H1 (cell line): ENCODE data around the gene ARFGAP3. TPM values are rescaled to one million over a fixed set of nuclear protein-coding genes. Genes with fewer than 3 reads are reported as not detected.

Experiments
- CTCF ChIA-PET: fragments of 300-600 bp; sonication (Branson Sonifier 250); formaldehyde crosslinking; loops from one replicate; lab custom pipeline; 2021; ENCODE audit not compliant: partially characterized antibody; lab: Charles Lee
- POLR2A ChIA-PET: fragments of 300-600 bp; sonication (Branson Sonifier 250); formaldehyde crosslinking; loops from one replicate; lab custom pipeline; 2021; ENCODE audit warnings: inconsistent platforms; ENCODE audit not compliant: partially characterized antibody; lab: Charles Lee
- DNase-seq, 2 experiments: peaks; one replicate each; pipeline versions ENCODE4 v3.0.0 to v3.0.0-alpha.2; 2010 to 2022; ENCODE audit warnings: low spot score in 2 of 2, low read depth in 1 of 2, mixed read lengths in 1 of 2
- FAIRE-seq: peaks from 2 replicates; lab custom pipeline; 2011; peaks lifted over from hg19 to GRCh38; lab: Jason Lieb, UNC
- H2AFZ ChIP-seq: 2 replicates; pipeline ENCODE4 v1.8.1; 2012; ENCODE audit warnings: low read length, inconsistent platforms
- H2AK5ac ChIP-seq: 2 replicates; pipeline ENCODE4 v1.6.1; 2013; ENCODE audit warnings: low read depth, low read length
- H2BK120ac ChIP-seq: replicated peaks from 2 replicates; pipeline ENCODE3; 2013; ENCODE audit warnings: low read depth, low read length, inconsistent platforms
- H2BK12ac ChIP-seq: 2 replicates; pipeline ENCODE4 v1.6.1; 2013; ENCODE audit warnings: low read depth, low read length
- H2BK15ac ChIP-seq: 2 replicates; pipeline ENCODE4 v1.6.1; 2013; ENCODE audit warnings: low read length
- H2BK20ac ChIP-seq: 2 replicates; pipeline ENCODE4 v1.6.1; 2013; ENCODE audit warnings: low read length
- H2BK5ac ChIP-seq: 2 replicates; pipeline ENCODE4 v1.6.1; 2013; ENCODE audit warnings: low read depth, low read length
- H3K14ac ChIP-seq: 2 replicates; pipeline ENCODE4 v1.6.1; 2013; ENCODE audit warnings: inconsistent platforms; ENCODE audit not compliant: insufficient read length
- H3K18ac ChIP-seq: 2 replicates; pipeline ENCODE4 v1.6.1; 2013; ENCODE audit warnings: low read length; ENCODE audit errors: extremely low read depth
- H3K23ac ChIP-seq: 2 replicates; pipeline ENCODE4 v1.6.1; 2013; ENCODE audit warnings: inconsistent platforms; ENCODE audit not compliant: insufficient read length
- H3K23me2 ChIP-seq: 2 replicates; pipeline ENCODE4 v1.6.1; 2013; ENCODE audit warnings: low read depth, low read length
- H3K27ac ChIP-seq: 2 replicates; pipeline ENCODE4 v1.6.1; 2011; ENCODE audit warnings: low read depth, low read length, inconsistent platforms
- H3K27me3 ChIP-seq, 4 experiments: replicated peaks in 1 of 4; 1 replicate in 1 of 4; 2 replicates in 3 of 4; pipeline versions ENCODE4 v1.6.1 to v1.8.1; 2011 to 2013; ENCODE audit warnings: low read length in 3 of 4, mild to moderate bottlenecking in 3 of 4, inconsistent platforms in 2 of 4, mixed read lengths in 2 of 4, moderate library complexity in 1 of 4; ENCODE audit not compliant: control insufficient read depth in 3 of 4, insufficient read depth in 3 of 4; ENCODE audit errors: extremely low read depth in 1 of 4
- H3K36me3 ChIP-seq, 4 experiments: 2 replicates each; pipeline versions ENCODE4 v1.6.1 to v1.8.1; 2011 to 2013; ENCODE audit warnings: mild to moderate bottlenecking in 4 of 4, low read length in 3 of 4, moderate library complexity in 2 of 4, control low read depth in 1 of 4, inconsistent platforms in 1 of 4; ENCODE audit not compliant: insufficient read depth in 4 of 4, control insufficient read depth in 2 of 4
- H3K4ac ChIP-seq: replicated peaks from 2 replicates; pipeline ENCODE3; 2013; ENCODE audit warnings: low read length, low read depth, mixed read lengths, inconsistent platforms; ENCODE audit not compliant: insufficient read length
- H3K4me1 ChIP-seq, 4 experiments: replicated peaks in 1 of 4; 1 replicate in 1 of 4; 2 replicates in 3 of 4; pipeline versions ENCODE4 v1.6.1 to v1.8.1; 2011 to 2013; ENCODE audit warnings: low read length in 3 of 4, inconsistent platforms in 2 of 4, mixed read lengths in 1 of 4; ENCODE audit not compliant: insufficient read depth in 4 of 4, control insufficient read depth in 3 of 4
- H3K4me2 ChIP-seq, 2 experiments: 2 replicates each; pipeline versions ENCODE4 v1.6.1 to v1.8.1; 2011 to 2013; ENCODE audit warnings: low read depth in 2 of 2, low read length in 2 of 2, control low read depth in 1 of 2, inconsistent platforms in 1 of 2, mild to moderate bottlenecking in 1 of 2; ENCODE audit not compliant: insufficient read depth in 1 of 2
- H3K4me3 ChIP-seq, 4 experiments: fragments of 200-600, 300-600 bp in 1 of 4; sonication (generic), shearing (Covaris generic), sonication (Bioruptor Twin) in 1 of 4; 2 replicates each; pipeline versions ENCODE4 v1.5.1 to v1.8.1; 2011 to 2016; ENCODE audit warnings: low read length in 4 of 4, low read depth in 3 of 4, control low read depth in 2 of 4, inconsistent platforms in 2 of 4, mild to moderate bottlenecking in 2 of 4, mixed read lengths in 1 of 4, moderate library complexity in 1 of 4; ENCODE audit not compliant: insufficient read depth in 2 of 4; ENCODE audit errors: extremely low read depth in 1 of 4
- H3K56ac ChIP-seq: replicated peaks from 2 replicates; pipeline ENCODE3; 2013; ENCODE audit warnings: low read depth, mild to moderate bottlenecking, mixed read lengths, low read length, inconsistent platforms; ENCODE audit not compliant: insufficient read length
- H3K79me1 ChIP-seq: 2 replicates; pipeline ENCODE4 v1.6.1; 2013; ENCODE audit warnings: low read depth, low read length, control low read depth
- H3K79me2 ChIP-seq, 2 experiments: 2 replicates each; pipeline versions ENCODE4 v1.6.1 to v1.8.1; 2012 to 2013; ENCODE audit warnings: low read length in 2 of 2, mild to moderate bottlenecking in 2 of 2, inconsistent platforms in 1 of 2; ENCODE audit not compliant: insufficient read depth in 2 of 2, control insufficient read depth in 1 of 2
- H3K9ac ChIP-seq, 4 experiments: replicated peaks in 1 of 4; 1 replicate in 1 of 4; 2 replicates in 3 of 4; pipeline versions ENCODE4 v1.6.1 to v1.8.1; 2011 to 2013; ENCODE audit warnings: low read depth in 3 of 4, low read length in 3 of 4, control low read depth in 2 of 4, mild to moderate bottlenecking in 2 of 4, moderate library complexity in 2 of 4, inconsistent platforms in 1 of 4; ENCODE audit errors: extremely low read depth in 1 of 4
- H3K9me3 ChIP-seq, 2 experiments: 2 replicates each; pipeline versions ENCODE4 v1.6.1 to v1.8.1; 2012 to 2013; ENCODE audit warnings: mild to moderate bottlenecking in 2 of 2, moderate library complexity in 2 of 2, control low read depth in 1 of 2, inconsistent platforms in 1 of 2, low read depth in 1 of 2, low read length in 1 of 2, mixed read lengths in 1 of 2; ENCODE audit not compliant: insufficient read depth in 2 of 2
- H4K20me1 ChIP-seq, 2 experiments: replicated peaks in 1 of 2; 2 replicates each; pipeline versions ENCODE3 to v1.8.1; 2011 to 2013; ENCODE audit warnings: inconsistent platforms in 2 of 2, low read length in 2 of 2, mild to moderate bottlenecking in 1 of 2; ENCODE audit not compliant: insufficient read depth in 2 of 2, control insufficient read depth in 1 of 2
- H4K5ac ChIP-seq: 2 replicates; pipeline ENCODE4 v1.6.1; 2013; ENCODE audit warnings: low read length, low read depth, mixed read lengths, inconsistent platforms; ENCODE audit not compliant: insufficient read length
- H4K8ac ChIP-seq: 2 replicates; pipeline ENCODE4 v1.8.0; 2013; ENCODE audit warnings: mild to moderate bottlenecking, moderate library complexity, low read length, inconsistent platforms; ENCODE audit not compliant: insufficient read depth; ENCODE audit errors: extremely low read depth
- H4K91ac ChIP-seq: replicated peaks from 2 replicates; pipeline ENCODE3; 2013; ENCODE audit warnings: low read length, mixed read lengths, inconsistent platforms; ENCODE audit not compliant: insufficient read length
- BACH1 ChIP-seq: IDR thresholded peaks from 2 replicates; pipeline ENCODE4 v1.6.1; 2012; ENCODE audit warnings: low read length, improper control_type of control experiment
- CEBPB ChIP-seq: IDR thresholded peaks from 2 replicates; pipeline ENCODE4 v1.6.1; 2012; ENCODE audit warnings: low read depth, low read length
- CTBP2 ChIP-seq: IDR thresholded peaks from 2 replicates; pipeline ENCODE4 v1.7.0; 2011; ENCODE audit warnings: borderline replicate concordance, mild to moderate bottlenecking, moderate library complexity, mixed read lengths, low read length; ENCODE audit not compliant: insufficient read depth, insufficient read length
- E2F6 ChIP-seq: IDR thresholded peaks from 2 replicates; pipeline ENCODE4 v1.6.1; 2012; ENCODE audit warnings: inconsistent platforms
- EGR1 ChIP-seq: IDR thresholded peaks from 2 replicates; pipeline ENCODE4 v1.6.1; 2011; ENCODE audit warnings: low read depth, low read length, borderline replicate concordance
- EP300 ChIP-seq, 2 experiments: IDR thresholded peaks; 1 replicate in 1 of 2; 2 replicates in 1 of 2; pipeline ENCODE4 v1.6.1; 2011 to 2012; ENCODE audit warnings: low read depth in 2 of 2, low read length in 2 of 2, mild to moderate bottlenecking in 2 of 2, borderline replicate concordance in 1 of 2, inconsistent platforms in 1 of 2, moderate library complexity in 1 of 2
- HDAC6 ChIP-seq: IDR thresholded peaks from one replicate; pipeline ENCODE4 v1.7.1; 2012; ENCODE audit warnings: low read depth, mild to moderate bottlenecking, inconsistent platforms, low read length, moderate library complexity
- KDM1A ChIP-seq: fragments of 200-600, 300-600 bp; sonication (generic); IDR thresholded peaks from 2 replicates; pipeline ENCODE4 v1.7.1; 2016; ENCODE audit warnings: mild to moderate bottlenecking, low read length, borderline replicate concordance
- KDM4A ChIP-seq: IDR thresholded peaks from one replicate; pipeline ENCODE4 v1.7.1; 2012; ENCODE audit warnings: low read depth, mild to moderate bottlenecking, moderate library complexity, low read length, inconsistent platforms; ENCODE audit not compliant: severe bottlenecking
- KDM5A ChIP-seq: fragments of 200-600 bp; IDR thresholded peaks from 2 replicates; pipeline ENCODE4 v1.7.1; 2012; ENCODE audit warnings: mild to moderate bottlenecking, low read length, inconsistent platforms, mixed read lengths
- SAP30 ChIP-seq: fragments of 300-600 bp; sonication (generic); IDR thresholded peaks from 2 replicates; pipeline ENCODE4 v1.7.1; 2012; ENCODE audit warnings: low read length, moderate library complexity, mild to moderate bottlenecking, inconsistent platforms; ENCODE audit not compliant: insufficient read depth, insufficient replicate concordance
- YY1 ChIP-seq: IDR thresholded peaks from 2 replicates; pipeline ENCODE4 v1.6.1; 2011; ENCODE audit warnings: low read depth, mild to moderate bottlenecking, low read length
- WGBS, 2 experiments: shearing (Covaris generic) in 1 of 2; methylation state at CpG; one replicate each; pipeline versions ENCODE4 v1.1.6 to v1.1.7; 2013 to 2015; ENCODE audit warnings: low lambda C conversion rate in 2 of 2, mixed read lengths in 2 of 2, inconsistent platforms in 1 of 2, low coverage in 1 of 2, missing lambda C conversion rate in 1 of 2; ENCODE audit not compliant: insufficient replicate concordance in 2 of 2, insufficient coverage in 1 of 2, insufficient read length in 1 of 2; ENCODE audit errors: extremely low coverage in 1 of 2, missing lambda C conversion rate in 1 of 2; 5-methylcytosine and 5-hydroxymethylcytosine counted together
- polyA plus RNA-seq, 7 experiments: library from polyadenylated mRNA; depleted of rRNA in 3 of 7; stranded (reverse) in 5 of 7; unstranded in 2 of 7; fragments of >200 nt in 5 of 7; fragments of 200-250 nt in 2 of 7; gene quantifications; 1 replicate in 5 of 7; 2 replicates in 1 of 7; 4 replicates in 1 of 7; pipeline versions ENCODE4 v1.2.1 to v1.2.3, GENCODE V29; 2011 to 2013; ENCODE audit warnings: missing spikeins in 2 of 7, mixed read lengths in 2 of 7
- total RNA-seq: library from RNA; stranded (reverse); fragmentation: NEBNext Ultra II Directional; extraction: Animal tissue kit (Norgen Biotek cat#: 25700); gene quantifications from 2 replicates; pipeline ENCODE4 v1.2.1, GENCODE V29; 2021

Gene ARFGAP3
- total and polyA plus RNA-seq, 2 of the 8 experiments (the other 6 are each of a cell fraction or from before 2014, with no cell fraction given) = 9.7 to 16.0 TPM

DNA sequence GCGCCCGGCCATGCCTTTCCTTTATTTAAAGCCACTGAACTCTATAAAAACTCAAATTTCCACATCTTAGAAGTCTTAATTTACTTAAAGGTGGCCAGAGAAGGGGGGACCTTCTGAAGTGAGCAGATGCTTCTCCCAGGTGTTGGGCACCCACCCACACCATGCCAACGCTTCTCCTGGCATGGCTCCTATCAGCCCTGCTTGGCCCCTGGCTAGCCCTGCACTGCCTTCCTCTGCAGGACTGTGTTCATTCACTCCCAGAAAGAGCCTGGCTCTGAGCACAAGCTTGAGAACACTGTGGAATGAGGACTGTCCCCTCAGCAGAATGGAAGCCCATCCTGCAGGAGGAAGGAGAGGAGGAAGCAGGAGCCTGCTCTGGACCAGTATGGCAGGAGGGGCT lies 34.6 kb upstream of the ARFGAP3 start:
- Histone ChIP-seq H4K5ac (no peak overlapping the region), H3K14ac (no peak overlapping the region), H3K4ac (no peak overlapping the region), H3K4me1 (no peaks in the 10 kb centered on the region), H4K20me1 (peaks cover 5 to 17% of the 10 kb centered on the region in 2 experiments), H3K27ac (no peak overlapping the region), H3K18ac (no peak overlapping the region), H3K23ac (no peak overlapping the region), H3K79me2 (peaks cover 0 to 8% of the 10 kb centered on the region in 2 experiments; a peak in 1 of 4 replicates), H3K27me3 (no peaks in the 10 kb centered on the region), H4K91ac (no peak overlapping the region), H3K23me2 (no peaks in the 10 kb centered on the region; the same call in 1 of the 2 replicates), H2BK120ac (no peak overlapping the region), H3K56ac (no peak overlapping the region), H3K79me1 (no peaks in the 10 kb centered on the region; the same call in 1 of the 2 replicates), H3K36me3 (peaks cover 3 to 14% (median 10%) of the 10 kb centered on the region in 4 experiments; a peak in 5 of 8 replicates), H2BK15ac (no peak overlapping the region), H2BK5ac (0 out of 2 replicates have a peak overlapping the region, but pooled peaks have one; percentile 52), H2BK20ac (no peak overlapping the region), H4K8ac (no peak overlapping the region; the same call in 1 of the 2 replicates), H3K9ac (no peak overlapping the region), H3K9me3 (no peaks in the 10 kb centered on the region), H3K4me3 (no peak overlapping the region), H2BK12ac (no peak overlapping the region), H2AK5ac (no peak overlapping the region), H2AFZ (no peak overlapping the region), H3K4me2 (no peak overlapping the region)
- POLR2A ChIA-PET = interaction anchor here (1.2 to 1.6 kb wide), 2 partner anchors 13 to 277 kb away, joined by 3 to 4 read pairs; partner anchors contain the start of gene POLDIP3
- FAIRE-seq (no peak), DNase-seq (no peak)
- WGBS, 2 experiments = 100% methylated on average over 3 of the region's 3 CpGs; no CpG with 5 or more reads in 1 of the 2 experiments
- CTCF ChIA-PET = interaction anchor here (1.2 to 4.2 kb wide), 4 partner anchors 11 to 34 kb away, joined by 3 to 38 read pairs (median 5); no protein-coding TSS in a partner anchor
- TF ChIP-seq SAP30 (no peak), KDM1A (no peak), EP300 (IDR thresholded peaks at IDR 0.05; ENCODE audit: borderline replicate concordance in 1 of 2, low read depth in 2 of 2, low read length in 2 of 2) (no peak), CTBP2 (no peak), HDAC6 (no peak), KDM5A (no peak), E2F6 (no peak), YY1 (no peak), KDM4A (no peak), CEBPB (no peak), EGR1 (no peak), BACH1 (no peak)
